Hypothalamus (tissue), 51 donors: ENCODE results near the gene TYW1.
"Not testable (repeated sequence)": the region's sequence is repeated elsewhere in the genome, so short reads cannot be mapped to it uniquely, and the experiment has no call there.

Experiments
- DNase-seq, 51 donors: peaks; one replicate each; lab custom pipeline; 2025; lab: John Stamatoyannopoulos, UW

The TYW1 gene

GRCh38 chr7:67230029-67230428, 233.4 kb downstream of the TYW1 start:
- DNase-seq = not testable (repeated sequence)

GRCh38 chr7:67233506-67233905, 236.9 kb downstream of the TYW1 start:
- DNase-seq = not testable (repeated sequence)

GRCh38 chr7:67236216-67236615, 239.6 kb downstream of the TYW1 start:
- peak in 1 of 51 donors; percentile 0 for DNase-seq

- DNase-seq = not testable (repeated sequence)
Measured at GRCh38 chr7:67242871-67243270, 246.2 kb downstream of the TYW1 start.

- DNase-seq = not testable (repeated sequence)
Measured at GRCh38 chr7:67248364-67248763, 251.7 kb downstream of the TYW1 start.

GRCh38 chr7:67251986-67252558, 255.4 kb downstream of the TYW1 start:
- no peak for DNase-seq

GRCh38 chr7:67255076-67255475, 258.4 kb downstream of the TYW1 start:
- not testable (repeated sequence) for DNase-seq

- not testable (repeated sequence) for DNase-seq
Measured at GRCh38 chr7:67257779-67258178, 261.1 kb downstream of the TYW1 start.

GRCh38 chr7:67259363-67259762, 262.7 kb downstream of the TYW1 start:
- not testable (repeated sequence) for DNase-seq

- DNase-seq = not testable (repeated sequence)
Measured at GRCh38 chr7:67260166-67260586, 263.5 kb downstream of the TYW1 start.

- DNase-seq = not testable (repeated sequence)
Measured at GRCh38 chr7:67264000-67264399, 267.4 kb downstream of the TYW1 start.

- not testable (repeated sequence) for DNase-seq
Measured at GRCh38 chr7:67266070-67266469, 269.4 kb downstream of the TYW1 start.

GRCh38 chr7:67267914-67268313, 271.3 kb downstream of the TYW1 start:
- peak in 5 of 51 donors; percentile 0 to 26 (median 1) for DNase-seq

- DNase-seq = not testable (repeated sequence)
Measured at GRCh38 chr7:67269916-67270315, 273.3 kb downstream of the TYW1 start.
